Omental fat pad (tissue), 4 donors: ENCODE data around the gene SYAP1. TPM values are rescaled to one million over a fixed set of nuclear protein-coding genes. Genes with fewer than 3 reads are reported as not detected.

ENCODE experiments used
- ATAC-seq: fragments of 150-250 bp; one replicate; pipeline ENCODE4 v1.9.1; 2016; ENCODE audit warnings: mild to moderate bottlenecking, moderate library complexity; ENCODE audit not compliant: low FRiP score
- DNase-seq: peaks from one replicate; pipeline ENCODE4 v3.0.0-alpha.2; 2019; ENCODE audit warnings: low spot score
- CTCF ChIP-seq, 3 donors: fragments of 450-650 bp; IDR thresholded peaks; one replicate each; pipeline ENCODE4 v1.5.1; 2016 to 2017; ENCODE audit warnings: antibody characterized with exemption in 3 of 3, mild to moderate bottlenecking in 3 of 3, moderate library complexity in 2 of 3
- total RNA-seq, 4 donors: library from RNA; depleted of rRNA; stranded (reverse); fragments of >200 nt; gene quantifications; one replicate each; pipeline ENCODE4 v1.1.0, GENCODE V29; 2016

Gene SYAP1
- total RNA-seq, 4 donors from 2014 or later: 15.0 to 33.5 (median 25.1) TPM

DNA sequence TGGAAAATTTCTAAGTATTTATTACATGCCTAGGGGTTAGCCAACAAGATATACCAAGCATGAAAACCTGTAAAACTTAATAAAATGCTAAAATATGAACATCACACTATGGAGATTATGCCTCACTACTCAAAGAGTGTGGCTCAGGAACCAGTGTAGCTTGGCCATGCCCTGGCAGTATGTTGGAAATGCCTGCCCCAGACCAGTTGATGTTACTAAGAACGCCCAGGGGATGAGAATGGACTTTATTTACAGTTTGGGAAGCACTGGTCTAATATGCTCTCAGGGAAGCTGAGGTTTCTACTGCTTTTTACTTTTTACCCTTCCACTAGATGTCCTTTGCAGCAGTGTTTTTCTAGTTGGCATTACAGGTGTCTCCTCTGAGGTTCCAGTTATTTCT lies 43.2 kb downstream of the SYAP1 start:
- DNase-seq: no peak
- ATAC-seq: no peak
- no peak for TF ChIP-seq CTCF (IDR thresholded peaks at IDR 0.05)

- DNase-seq (no peak), ATAC-seq (no peak)
- TF ChIP-seq CTCF (IDR thresholded peaks at IDR 0.05): no peak
These were observed 46.2 kb downstream of the SYAP1 start for GRCh38 chrX:16765594-16765993.

- no peak for TF ChIP-seq CTCF (IDR thresholded peaks at IDR 0.05)
- DNase-seq (no peak), ATAC-seq (no peak)
These were observed 51.6 kb downstream of the SYAP1 start for GRCh38 chrX:16770970-16771482.

GRCh38 chrX:16771483-16772398 lies 52.3 kb downstream of the SYAP1 start:
- ATAC-seq: no peak
- TF ChIP-seq CTCF (IDR thresholded peaks at IDR 0.05): no peak
- no peak for DNase-seq

DNA sequence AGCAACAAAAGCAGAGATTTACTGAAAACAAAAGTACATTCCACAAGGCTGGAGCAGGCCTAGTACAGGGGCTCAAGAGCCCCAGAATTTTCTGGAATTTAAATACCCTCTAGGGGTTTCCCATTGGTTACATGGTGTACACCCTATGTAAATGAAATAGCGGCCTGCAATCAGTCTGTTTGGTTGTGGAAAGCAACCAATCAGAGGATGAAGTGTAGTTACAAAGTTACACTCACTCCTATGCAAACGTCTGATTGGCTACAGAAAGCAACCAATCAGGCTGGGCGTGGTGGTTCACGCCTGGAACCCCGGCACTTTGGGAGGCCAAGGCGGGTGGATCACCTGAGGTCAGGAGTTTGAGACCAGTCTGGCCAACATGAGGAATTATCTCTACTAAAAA lies 53.0 kb downstream of the SYAP1 start:
- TF ChIP-seq CTCF (IDR thresholded peaks at IDR 0.05): no peak
- no peak for DNase-seq
- ATAC-seq: no peak

- no peak for ATAC-seq
- no peak for DNase-seq
- TF ChIP-seq CTCF (IDR thresholded peaks at IDR 0.05): no peak
These were observed 55.3 kb downstream of the SYAP1 start for GRCh38 chrX:16774746-16775145.

DNA sequence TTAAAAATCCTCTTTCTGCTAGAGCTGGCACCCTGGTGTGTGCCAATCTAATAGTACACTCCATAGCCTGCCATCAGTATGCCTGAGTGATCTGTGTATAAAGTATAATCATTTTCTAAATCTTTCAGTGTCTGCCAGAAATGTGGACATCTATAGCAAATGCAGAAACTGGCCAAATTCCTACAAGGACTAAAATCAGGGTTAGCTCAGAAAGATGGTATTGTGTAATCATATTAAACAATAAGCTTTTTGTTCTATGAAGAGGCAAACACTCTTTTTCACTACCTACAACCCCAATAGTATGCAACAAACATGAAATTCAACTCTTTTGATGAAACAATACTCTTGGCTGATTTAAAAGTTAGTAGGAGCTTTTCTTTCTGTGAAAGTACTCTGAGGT lies 59.1 kb downstream of the SYAP1 start:
- DNase-seq (no peak), ATAC-seq (no peak)
- TF ChIP-seq CTCF (IDR thresholded peaks at IDR 0.05): no peak
